Umbilical cord (tissue), 2 donors: Measurements from ENCODE around the gene KRTAP4-3. TPM values are rescaled to one million over a fixed set of nuclear protein-coding genes. Genes with fewer than 3 reads are reported as not detected.
"Not testable (repeated sequence)": the region's sequence is repeated elsewhere in the genome, so short reads cannot be mapped to it uniquely, and the experiment has no call there.

ENCODE experiments used
- DNase-seq: peaks from one replicate; pipeline ENCODE4 v3.0.0-alpha.2; 2015; ENCODE audit warnings: low spot score
- total RNA-seq: library from RNA; depleted of rRNA; stranded (reverse); fragments of >200 nt; gene quantifications from one replicate; pipeline ENCODE4 v1.2.3, GENCODE V29; 2014; ENCODE audit warnings: low replicate concordance; ENCODE audit not compliant: insufficient read depth

The KRTAP4-3 gene
- total RNA-seq, 1 donor from 2014 or later, result 1.4 TPM

GRCh38 chr17:41153856-41154255 lies 14.2 kb downstream of the KRTAP4-3 start:
- DNase-seq, result peak; percentile 38

GRCh38 chr17:41151525-41151924 lies 16.5 kb downstream of the KRTAP4-3 start:
- DNase-seq, result no peak

GRCh38 chr17:41150026-41150425 lies 18.0 kb downstream of the KRTAP4-3 start:
- no peak for DNase-seq

GRCh38 chr17:41149652-41149985 lies 18.4 kb downstream of the KRTAP4-3 start, which contains the start of gene KRTAP4-5:
Gene KRTAP4-5 (minus strand): TSS chr17:41149825. CDS start chr17:41149767, 58 bp downstream.
- no peak for DNase-seq

- not testable (repeated sequence) for DNase-seq
Measured at GRCh38 chr17:41148971-41149651, 18.9 kb downstream of the KRTAP4-3 start.

- DNase-seq, result no peak
Measured at GRCh38 chr17:41147531-41148204, 20.4 kb downstream of the KRTAP4-3 start.

- DNase-seq, result no peak
Measured at GRCh38 chr17:41145261-41145660, 22.8 kb downstream of the KRTAP4-3 start.

GRCh38 chr17:41144846-41145245 lies 23.2 kb downstream of the KRTAP4-3 start:
- DNase-seq, result no peak

GRCh38 chr17:41141361-41141760 lies 26.7 kb downstream of the KRTAP4-3 start:
- DNase-seq, result no peak

- DNase-seq, result no peak
Measured at GRCh38 chr17:41140360-41141131, 27.5 kb downstream of the KRTAP4-3 start, which contains the start of gene KRTAP4-6. Gene KRTAP4-6 (minus strand): TSS chr17:41140544. CDS start chr17:41140487, 57 bp downstream.

GRCh38 chr17:41139865-41140264 lies 28.2 kb downstream of the KRTAP4-3 start:
- DNase-seq, result not testable (repeated sequence)

- DNase-seq, result no peak
Measured at GRCh38 chr17:41133880-41134735, 33.9 kb downstream of the KRTAP4-3 start.

GRCh38 chr17:41131979-41132378 lies 36.0 kb downstream of the KRTAP4-3 start:
- no peak for DNase-seq

- no peak for DNase-seq
Measured at GRCh38 chr17:41127371-41127770, 40.6 kb downstream of the KRTAP4-3 start.

- DNase-seq, result no peak
Measured at GRCh38 chr17:41126412-41126811, 41.6 kb downstream of the KRTAP4-3 start.

- DNase-seq, result no peak
Measured at GRCh38 chr17:41125064-41125463, 43.0 kb downstream of the KRTAP4-3 start.

GRCh38 chr17:41123991-41124371 lies 44.0 kb downstream of the KRTAP4-3 start, which contains the start of gene KRTAP4-12:
Gene KRTAP4-12 (minus strand): TSS chr17:41124182. CDS start chr17:41124122, 60 bp downstream.
- not testable (repeated sequence) for DNase-seq

- not testable (repeated sequence) for DNase-seq
Measured at GRCh38 chr17:41123292-41123990, 44.6 kb downstream of the KRTAP4-3 start.

- no peak for DNase-seq
Measured at GRCh38 chr17:41121742-41122141, 46.3 kb downstream of the KRTAP4-3 start.
